Measurements from ENCODE around the gene MMP12.

DNA sequence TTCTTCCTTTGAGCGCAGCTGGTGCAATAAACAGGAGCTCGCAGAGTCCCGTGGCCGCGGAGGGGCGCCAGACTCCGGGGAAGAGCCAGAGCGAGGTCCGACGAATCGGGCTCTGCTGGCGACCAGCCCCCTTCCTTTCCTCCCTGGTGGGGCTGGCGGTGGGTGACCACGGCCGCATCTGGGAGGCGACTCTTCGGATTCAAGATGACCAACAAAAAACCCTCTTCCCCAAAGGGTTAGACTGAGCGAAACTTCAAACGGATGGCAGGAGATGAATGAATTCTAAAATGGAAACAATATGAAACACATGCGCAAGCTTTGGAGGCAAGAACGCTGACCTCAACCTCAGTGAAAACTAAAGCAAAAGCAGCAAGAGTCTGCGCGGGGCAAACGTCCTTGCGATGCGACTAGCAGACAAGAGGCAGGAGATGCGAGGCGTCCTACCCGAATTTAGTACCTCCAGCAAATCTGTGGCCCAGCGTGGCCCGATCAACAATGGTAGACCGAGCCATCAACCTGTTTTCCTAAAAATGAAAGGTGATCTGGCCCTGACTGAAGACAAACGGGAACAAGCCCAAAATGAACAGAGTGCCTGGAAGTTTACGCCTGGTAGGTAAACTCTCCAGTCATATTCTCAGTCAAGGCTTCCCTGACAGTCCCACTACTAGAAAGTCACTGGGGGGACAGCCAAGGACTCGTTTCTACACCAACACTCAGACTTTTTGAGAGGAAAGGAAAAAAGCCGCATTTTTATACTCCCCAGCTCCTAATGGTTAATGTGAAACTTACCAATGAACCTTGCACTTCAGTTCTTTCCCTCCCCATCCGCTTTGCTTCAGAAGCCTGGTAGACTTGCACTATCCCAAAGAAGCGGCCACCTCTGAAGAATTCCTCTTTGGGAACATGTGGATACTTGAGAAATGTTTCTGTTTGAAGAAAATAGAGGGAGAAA is 43.0 kb downstream of the MMP12 start:
- no peak for TF ChIP-seq ZNF274 (IDR thresholded peaks at IDR 0.05; ENCODE audit: low read depth, low read length)
- TF ChIP-seq SUZ12 (IDR thresholded peaks at IDR 0.05; ENCODE audit: extremely low read depth, insufficient read depth, insufficient read length), result no peak
- TF ChIP-seq YY1 (IDR thresholded peaks at IDR 0.05; ENCODE audit: insufficient read depth, insufficient read length), result no peak

All from NT2/D1 (cell line).